ENCODE measurements around the gene SULT4A1.

Gene SULT4A1

DNA sequence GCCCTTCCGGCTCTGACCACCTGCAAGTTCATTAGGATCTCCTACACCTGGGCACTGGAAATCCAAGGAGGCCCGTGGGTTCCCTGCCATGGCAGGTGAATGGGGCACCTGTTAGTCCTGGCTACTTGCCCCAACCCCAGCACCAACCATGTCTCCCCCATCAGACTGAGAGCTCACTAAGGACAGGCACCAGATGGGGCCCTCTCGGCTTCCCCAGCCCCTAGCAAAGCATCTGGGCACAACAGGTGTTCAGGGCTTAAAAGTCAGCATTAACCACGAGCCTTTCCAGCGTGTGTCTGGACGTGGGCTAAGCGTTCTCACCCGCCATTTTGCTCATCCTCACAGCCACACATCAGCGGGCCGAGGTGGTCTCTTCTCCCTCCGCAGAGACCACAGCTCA, 2.2 kb downstream of the SULT4A1 start:
- DNase-seq, result no peak

DNA sequence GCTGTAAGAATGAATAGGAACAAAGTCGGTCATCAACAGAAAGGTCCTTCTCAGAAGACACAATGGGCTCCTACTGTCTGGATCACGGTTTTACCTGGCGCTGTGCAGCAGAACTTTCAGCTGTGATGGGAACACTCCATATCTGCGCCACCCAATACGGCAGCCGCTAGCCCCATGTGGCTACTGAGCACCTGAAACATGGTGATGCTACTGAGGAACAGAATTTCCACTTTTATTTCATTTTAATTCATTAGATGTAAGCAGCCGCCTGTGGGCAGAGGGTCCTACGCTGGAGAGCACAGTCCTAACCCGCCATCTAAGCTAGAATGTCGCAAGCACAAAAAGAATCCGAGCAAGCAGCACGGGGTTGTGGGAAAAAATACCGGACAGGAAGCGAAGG, 2.7 kb downstream of the SULT4A1 start:
- DNase-seq, result no peak

DNA sequence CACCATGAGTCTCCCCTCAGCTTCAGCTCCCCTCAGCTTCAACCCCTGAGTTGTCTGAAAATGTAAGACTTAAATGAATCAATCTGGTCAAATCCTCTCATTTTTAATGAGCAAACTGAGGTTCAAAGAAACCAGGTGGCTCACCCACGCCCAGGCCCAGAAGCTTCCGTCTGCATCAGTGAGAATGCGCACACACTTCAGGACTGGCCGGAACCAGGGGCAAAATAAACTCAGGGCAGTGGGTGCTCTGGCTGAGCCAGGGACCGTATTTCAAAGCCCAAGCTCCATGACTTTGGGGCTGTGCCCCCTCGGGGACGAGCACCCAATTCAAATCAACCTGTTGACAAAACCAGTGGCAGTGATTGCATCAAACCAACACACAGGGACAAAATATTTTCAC, 3.1 kb downstream of the SULT4A1 start:
- no peak for DNase-seq

GRCh38 chr22:43858156-43858895, 4.0 kb downstream of the SULT4A1 start:
- no peak for DNase-seq

- no peak for DNase-seq
These were observed 4.9 kb downstream of the SULT4A1 start for GRCh38 chr22:43857367-43857766.

DNA sequence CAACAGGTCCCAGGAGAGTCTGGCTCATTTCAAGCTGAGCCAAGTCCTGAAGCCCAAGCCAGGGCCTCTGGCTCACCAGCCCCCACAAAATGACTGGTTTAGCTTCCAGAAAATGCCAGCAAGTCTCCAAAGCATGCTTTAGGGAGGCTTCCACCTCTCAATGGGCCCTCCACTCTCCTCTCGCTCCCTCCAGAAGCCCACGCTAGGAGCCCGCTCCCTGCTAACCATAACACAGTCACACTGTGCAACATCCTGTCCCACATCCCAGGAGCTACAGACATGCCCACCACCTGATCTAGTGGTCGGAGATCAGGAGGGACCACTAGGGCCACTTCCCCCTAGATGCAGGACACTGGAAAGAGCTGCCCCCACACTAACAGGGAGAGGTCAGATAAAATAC, 6.9 kb downstream of the SULT4A1 start:
- DNase-seq, result no peak

DNA sequence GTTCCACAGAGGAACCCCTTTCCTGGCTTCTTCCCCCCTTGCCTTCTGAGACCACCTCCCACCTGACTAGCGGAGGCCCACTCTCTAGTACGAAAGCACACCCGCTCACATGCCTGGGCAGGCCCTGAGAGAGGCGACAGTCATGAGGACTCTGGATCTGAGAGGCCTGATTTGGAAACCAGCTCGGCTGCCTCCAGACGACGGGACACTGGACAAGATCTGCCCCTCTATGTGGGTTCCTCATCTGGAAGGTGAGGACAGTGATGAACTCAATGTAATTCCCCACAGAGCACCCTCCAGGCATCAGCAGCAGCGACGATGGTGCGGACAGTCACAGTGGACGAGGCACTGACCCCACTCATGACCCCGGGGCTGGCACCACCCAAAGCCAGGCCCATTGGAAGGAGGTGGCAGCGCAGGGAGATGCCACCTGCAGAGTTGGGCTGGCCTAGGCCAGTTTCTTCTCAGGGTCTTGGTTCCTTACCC, 7.5 kb downstream of the SULT4A1 start:
- no peak for DNase-seq

GRCh38 chr22:43854121-43854785, 8.1 kb downstream of the SULT4A1 start:
- no peak for DNase-seq

DNA sequence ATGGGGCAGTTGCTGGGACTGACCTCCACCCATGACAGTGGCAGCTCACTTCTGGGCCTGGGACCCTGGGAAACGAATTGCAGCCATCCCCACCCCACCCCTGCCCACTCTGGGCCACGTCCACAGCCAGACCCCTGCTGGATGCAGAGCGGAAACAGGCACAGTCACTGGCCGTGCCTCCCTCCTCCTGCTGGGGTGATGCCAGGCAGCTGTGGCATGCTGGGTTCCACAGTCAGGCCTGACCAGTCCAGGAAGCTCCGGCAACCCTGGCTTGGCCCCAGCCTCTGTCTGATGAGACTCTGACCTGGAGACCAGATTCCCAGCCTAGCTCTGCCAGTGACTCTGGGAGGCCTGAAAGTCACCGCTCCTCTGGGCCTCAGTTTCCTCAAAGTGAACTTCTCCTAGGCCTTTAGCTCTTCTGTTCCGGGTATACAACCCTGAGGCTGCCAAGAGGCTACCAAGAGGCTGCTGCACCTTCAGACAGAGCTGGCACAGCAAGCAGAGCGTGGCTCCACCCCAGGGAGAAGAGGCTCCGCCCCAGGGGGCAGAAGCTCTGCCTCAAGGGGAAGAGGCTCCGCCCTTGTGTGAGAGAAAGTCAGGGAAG, 8.9 kb downstream of the SULT4A1 start:
- DNase-seq, result no peak

GRCh38 chr22:43852573-43853327, 9.6 kb downstream of the SULT4A1 start:
- no peak for DNase-seq

DNA sequence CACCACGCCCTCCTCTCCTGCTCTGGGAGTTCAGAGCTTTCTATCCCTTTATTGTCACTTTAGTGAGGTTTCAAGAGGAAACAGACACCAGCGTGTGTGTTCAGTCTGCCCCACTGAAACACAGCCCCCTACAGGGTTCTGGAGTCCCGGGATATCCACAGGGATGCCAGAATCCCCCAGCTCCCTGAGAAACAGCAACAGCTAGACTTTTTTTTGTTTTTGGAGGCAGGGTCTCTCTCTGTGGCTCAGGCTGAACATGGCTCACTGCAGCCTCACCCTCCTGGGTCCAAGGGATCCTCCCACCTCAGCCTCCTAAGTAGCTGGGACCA, 10.4 kb downstream of the SULT4A1 start:
- DNase-seq, result no peak

DNA sequence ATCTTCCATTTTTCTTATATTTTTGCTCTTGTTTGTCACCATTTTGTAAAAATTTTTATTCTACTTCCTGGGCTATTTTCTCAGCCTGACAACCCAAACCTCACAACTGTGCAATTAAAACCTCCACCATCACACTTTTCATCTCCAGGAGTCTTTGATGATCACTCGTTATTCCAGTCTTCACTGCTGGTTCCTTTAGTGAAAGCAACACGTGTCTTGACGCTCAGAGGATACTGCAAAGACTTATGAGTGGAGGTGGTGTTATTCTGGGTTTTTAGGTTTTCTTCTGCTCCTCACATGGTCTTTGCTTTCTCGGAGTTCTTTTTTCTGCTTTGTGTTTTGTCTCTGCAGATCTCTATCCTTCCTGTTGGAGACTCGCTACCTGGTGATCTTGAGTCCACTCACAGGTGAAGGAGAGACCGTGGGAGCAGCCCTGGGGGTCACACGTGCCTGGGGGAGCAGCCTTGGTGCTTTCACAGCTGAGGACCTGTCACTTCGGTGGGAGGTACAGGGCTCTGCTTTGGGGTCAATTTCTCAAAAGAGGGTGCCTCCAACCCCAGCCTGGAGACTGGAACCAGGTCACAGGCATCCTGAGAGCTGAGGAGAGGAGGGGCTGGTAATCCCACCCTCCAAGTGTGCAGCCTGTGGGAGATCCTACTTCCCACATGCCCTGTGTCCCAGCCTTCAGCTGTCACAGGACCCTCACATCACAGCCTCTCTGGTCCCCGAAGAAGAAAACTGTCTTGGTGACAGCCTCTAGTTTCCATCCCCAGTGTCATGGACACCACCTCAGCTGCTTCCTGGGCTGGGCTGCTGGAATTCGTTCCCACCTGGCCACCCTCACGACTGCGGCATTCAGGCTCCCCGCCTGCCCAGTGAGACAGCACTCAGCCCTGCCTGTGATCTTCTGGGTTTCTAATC, 11.0 kb downstream of the SULT4A1 start:
- DNase-seq, result no peak

DNA sequence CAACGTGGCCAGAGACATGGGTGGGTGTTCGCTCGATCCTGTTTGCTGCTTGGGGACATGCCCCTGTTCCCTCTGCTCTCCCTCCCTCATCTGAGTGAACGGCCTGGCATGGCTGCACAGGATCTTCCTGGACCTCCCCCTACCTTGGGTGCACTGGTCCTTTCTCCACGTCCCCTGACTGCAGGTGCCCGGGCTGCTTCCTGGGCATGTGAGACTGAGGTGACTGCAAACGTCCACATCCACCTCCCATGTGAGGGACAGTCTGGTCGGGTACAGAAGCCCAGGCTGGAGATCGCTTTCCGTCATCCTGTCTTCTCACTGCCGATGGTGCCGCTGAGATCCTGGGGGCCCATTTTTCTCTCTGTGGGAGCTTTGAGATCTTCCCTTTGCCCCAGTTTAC, 11.8 kb downstream of the SULT4A1 start:
- DNase-seq, result no peak

DNA sequence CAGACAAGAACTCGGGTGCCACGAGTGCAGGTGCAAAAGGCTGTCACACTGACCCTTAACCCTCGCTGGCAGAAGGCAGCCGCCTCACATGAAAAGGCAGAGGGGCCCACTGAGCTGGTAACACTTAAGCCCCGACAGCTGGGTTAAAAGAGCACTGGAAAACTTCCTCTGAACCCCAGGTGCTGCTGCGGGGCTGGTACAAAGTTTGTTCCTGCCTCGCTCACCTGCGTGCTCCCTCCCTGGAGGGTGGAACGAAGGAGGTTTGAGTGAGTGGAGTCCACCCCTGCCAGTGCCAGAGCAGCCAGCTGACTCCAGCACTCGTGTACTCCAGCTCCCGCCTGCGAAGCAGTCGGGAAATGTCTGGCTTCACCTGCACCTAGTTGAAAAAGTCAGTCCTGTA, 12.6 kb downstream of the SULT4A1 start:
- no peak for DNase-seq

- no peak for DNase-seq
These were observed 13.7 kb downstream of the SULT4A1 start for GRCh38 chr22:43848366-43849171.

DNA sequence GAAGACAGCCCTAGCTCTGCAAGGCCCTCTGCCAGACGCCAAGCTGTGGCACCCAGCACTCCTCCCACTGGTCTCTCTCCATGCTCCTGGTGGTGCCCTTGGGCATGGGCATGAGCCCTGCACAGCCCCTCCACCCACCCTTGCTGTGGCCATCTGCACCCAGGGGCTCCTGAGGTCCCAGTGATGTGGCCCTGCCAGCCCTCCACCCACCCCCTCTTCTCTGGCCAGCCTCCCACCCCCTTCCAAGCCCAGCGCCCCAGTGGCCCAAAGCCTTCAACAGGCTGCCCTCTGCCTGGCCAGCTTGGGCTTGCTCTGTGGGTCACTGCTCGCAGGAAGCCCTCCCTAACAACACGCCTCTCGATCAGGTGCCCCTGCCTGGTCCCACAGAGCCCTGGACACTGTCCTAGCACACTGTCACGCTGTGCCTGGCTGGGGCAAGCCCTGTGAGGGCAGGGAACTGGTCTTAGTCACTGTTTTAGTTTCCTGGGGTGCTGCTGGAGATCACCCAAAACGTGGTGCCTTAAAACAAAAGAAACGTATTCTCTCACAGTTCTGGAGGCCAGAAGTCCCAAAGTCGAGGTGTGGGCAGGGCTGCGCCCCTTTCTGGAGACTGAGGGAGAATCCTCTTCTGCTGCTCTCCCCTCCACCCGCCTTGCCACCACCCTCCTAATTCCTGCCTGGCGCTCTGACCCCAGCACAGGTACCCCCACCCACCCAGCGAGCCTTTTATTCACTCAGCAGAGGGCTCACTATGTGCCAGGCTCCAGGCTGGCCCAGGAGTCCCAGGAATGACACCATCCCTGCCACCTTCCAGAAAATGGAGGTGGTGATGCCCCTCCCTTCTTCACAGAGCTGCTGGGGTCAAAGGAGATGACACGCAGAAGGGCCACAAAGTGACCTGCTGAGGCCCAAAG, 14.7 kb downstream of the SULT4A1 start:
- DNase-seq, result no peak

GRCh38 chr22:43846966-43847365, 15.3 kb downstream of the SULT4A1 start:
- DNase-seq, result no peak

GRCh38 chr22:43845981-43846380, 16.3 kb downstream of the SULT4A1 start:
- DNase-seq, result no peak

GRCh38 chr22:43844560-43845545, 17.5 kb downstream of the SULT4A1 start:
- DNase-seq, result no peak
